HCT116 (cell line): Measurements from ENCODE around the gene STYXL2. TPM values are rescaled to one million over a fixed set of nuclear protein-coding genes. Genes with fewer than 3 reads are reported as not detected.

Experiments used
- ATAC-seq: fragments of 200-7000 bp; cut with Tn5 transposase; 2 replicates; pipeline ENCODE4 v1.9.1; 2020; ENCODE audit warnings: mild to moderate bottlenecking, moderate library complexity
- BruUV-seq: library from RNA; stranded (reverse); fragments of 400-500 nt; replicated peaks from 2 replicates; lab custom pipeline; 2021; lab: Mats Ljungman, UMichigan
- CTCF ChIA-PET: fragments of 300-600 bp; sonication (Branson Sonifier 250); formaldehyde crosslinking; loops from one replicate; lab custom pipeline; 2021; ENCODE audit warnings: antibody characterized with exemption; lab: Charles Lee
- POLR2A ChIA-PET: fragments of 300-600, 350-600 bp; sonication (Branson Sonifier 250); formaldehyde crosslinking; loops from one replicate; lab custom pipeline; 2021; ENCODE audit warnings: antibody characterized with exemption; lab: Charles Lee
- RAD21 ChIA-PET, 2 experiments: fragments of 300-600 bp; sonication (Branson Sonifier 250); formaldehyde crosslinking; loops; one replicate each; lab custom pipeline; 2023; ENCODE audit warnings: low total read pairs in 2 of 2; ENCODE audit not compliant: uncharacterized antibody in 2 of 2, unreplicated experiment in 2 of 2, low non-redundant PET in 1 of 2; lab: Charles Lee
- DNase-seq: peaks from one replicate; pipeline ENCODE4 v3.0.0-alpha.2; 2010; ENCODE audit warnings: low read depth, low spot score
- H2AFZ ChIP-seq: fragments of 200-600 bp; shearing (Covaris generic), sonication (generic); 2 replicates; pipeline ENCODE4 v1.6.1; 2017; ENCODE audit warnings: low read depth, mixed run types, mixed read lengths, antibody characterized with exemption, low read length; ENCODE audit not compliant: poor library complexity, severe bottlenecking
- H3K27ac ChIP-seq: 2 replicates; pipeline ENCODE4 v1.5.1; 2012; ENCODE audit warnings: low read depth, low read length
- H3K27me3 ChIP-seq: fragments of 200-600 bp; sonication (generic); 2 replicates; pipeline ENCODE4 v1.6.1; 2016; ENCODE audit warnings: mixed run types, low read length, mixed read lengths; ENCODE audit not compliant: insufficient read depth
- H3K36me3 ChIP-seq, 2 experiments: fragments of 200-500 bp in 1 of 2; fragments of 200-600 bp in 1 of 2; sonication (Bioruptor generic) in 1 of 2; sonication (generic) in 1 of 2; 2 replicates each; pipeline versions ENCODE4 v1.5.1 to v1.6.1; 2014 to 2016; ENCODE audit warnings: low read length in 2 of 2, inconsistent platforms in 1 of 2, mixed read lengths in 1 of 2, mixed run types in 1 of 2; ENCODE audit not compliant: insufficient read depth in 2 of 2, control insufficient read depth in 1 of 2
- H3K4me1 ChIP-seq, 2 experiments: fragments of 200-600 bp in 1 of 2; sonication (generic) in 1 of 2; 2 replicates each; pipeline versions ENCODE4 v1.5.1 to v1.6.1; 2012 to 2017; ENCODE audit warnings: low read length in 2 of 2, inconsistent platforms in 1 of 2, mild to moderate bottlenecking in 1 of 2, mixed read lengths in 1 of 2, mixed run types in 1 of 2, moderate library complexity in 1 of 2; ENCODE audit not compliant: insufficient read depth in 2 of 2, control insufficient read depth in 1 of 2
- H3K4me2 ChIP-seq: fragments of 200-600 bp; sonication (generic); 2 replicates; pipeline ENCODE4 v1.6.1; 2017; ENCODE audit warnings: mixed run types, low read length, mixed read lengths
- H3K4me3 ChIP-seq, 2 experiments: fragments of 200-600 bp in 1 of 2; sonication (generic) in 1 of 2; replicated peaks in 1 of 2; 2 replicates each; pipeline ENCODE4 v1.5.1; 2011 to 2016; ENCODE audit warnings: low read length in 2 of 2, control low read depth in 1 of 2, low read depth in 1 of 2, mild to moderate bottlenecking in 1 of 2, mixed read lengths in 1 of 2, mixed run types in 1 of 2
- H3K79me2 ChIP-seq: fragments of 200-600 bp; sonication (generic); 2 replicates; pipeline ENCODE4 v1.6.1; 2017; ENCODE audit warnings: mild to moderate bottlenecking, mixed run types, low read length, moderate library complexity, mixed read lengths; ENCODE audit not compliant: insufficient read depth
- H3K9ac ChIP-seq: fragments of 200-600 bp; sonication (generic); 2 replicates; pipeline ENCODE4 v1.6.1; 2016; ENCODE audit warnings: low read length, mixed read lengths
- H3K9me2 ChIP-seq: fragments of 200-600 bp; sonication (generic), shearing (Covaris generic); 2 replicates; pipeline ENCODE4 v1.6.1; 2017; ENCODE audit warnings: mixed run types, mild to moderate bottlenecking, moderate library complexity; ENCODE audit not compliant: insufficient read depth
- H3K9me3 ChIP-seq, 2 experiments: fragments of 200-500 bp in 1 of 2; fragments of 200-600 bp in 1 of 2; sonication (Bioruptor generic) in 1 of 2; sonication (generic) in 1 of 2; 2 replicates each; pipeline ENCODE4 v1.6.1; 2014 to 2017; ENCODE audit warnings: low read length in 2 of 2, mixed read lengths in 2 of 2, inconsistent platforms in 1 of 2, low read depth in 1 of 2, mild to moderate bottlenecking in 1 of 2, mixed run types in 1 of 2, moderate library complexity in 1 of 2; ENCODE audit not compliant: control insufficient read depth in 1 of 2, insufficient read depth in 1 of 2
- H4K20me1 ChIP-seq: fragments of 200-600 bp; sonication (generic), shearing (Covaris generic); 2 replicates; pipeline ENCODE4 v1.6.1; 2017; ENCODE audit warnings: mixed run types, mild to moderate bottlenecking, moderate library complexity; ENCODE audit not compliant: insufficient read depth
- CBX3 ChIP-seq: IDR thresholded peaks from 2 replicates; pipeline ENCODE4 v1.6.1; 2012; ENCODE audit warnings: low read depth
- EGR1 ChIP-seq: IDR thresholded peaks from 2 replicates; pipeline ENCODE4 v1.6.1; 2012; ENCODE audit warnings: low read depth
- EZH2phosphoT487 ChIP-seq: fragments of 200-600 bp; IDR thresholded peaks from 2 replicates; pipeline ENCODE4 v1.6.1; 2018; ENCODE audit warnings: antibody characterized with exemption, borderline replicate concordance
- POLR2A ChIP-seq: IDR thresholded peaks from 2 replicates; pipeline ENCODE4 v1.7.0; 2011; ENCODE audit warnings: borderline replicate concordance; ENCODE audit not compliant: insufficient read depth, insufficient read length; ENCODE audit errors: extremely low read depth
- RAD21 ChIP-seq: IDR thresholded peaks from 2 replicates; pipeline ENCODE4 v1.6.1; 2012; ENCODE audit warnings: low read depth, mild to moderate bottlenecking
- SP1 ChIP-seq: IDR thresholded peaks from 2 replicates; pipeline ENCODE4 v1.6.1; 2012; ENCODE audit warnings: low read depth
- TCF7L2 ChIP-seq: IDR thresholded peaks from 2 replicates; pipeline ENCODE4 v1.7.0; 2011; ENCODE audit warnings: borderline replicate concordance, inconsistent platforms; ENCODE audit not compliant: insufficient read depth, insufficient read length; ENCODE audit errors: extremely low read depth
- ZFX ChIP-seq: fragments of 450-650 bp; IDR thresholded peaks from 2 replicates; pipeline ENCODE4 v1.6.1; 2017
- ZNF274 ChIP-seq: fragments of 200-500 bp; sonication (Bioruptor generic); IDR thresholded peaks from 2 replicates; pipeline ENCODE4 v1.6.1; 2014; ENCODE audit warnings: mild to moderate bottlenecking, low read depth, low read length, inconsistent platforms
- intact Hi-C: fragments of 100-400 bp; cut with micrococcal nuclease; formaldehyde crosslinking; loops from 2 replicates; pipeline ENCODE4 v1.10.0; 2022
- total RNA-seq: library from RNA; stranded (reverse); gene quantifications from one replicate; pipeline ENCODE4 v1.2.1, GENCODE V29; 2021; ENCODE audit not compliant: unreplicated experiment
- TF ChIP-seq, protein P1 (sequence below): IDR thresholded peaks from 2 replicates; pipeline ENCODE4 v1.6.1; 2011; ENCODE audit warnings: mild to moderate bottlenecking, low read length, moderate library complexity; ENCODE audit not compliant: insufficient replicate concordance; ENCODE audit errors: extremely low read depth
- TF ChIP-seq, protein P2 (sequence below), 3 experiments: fragments of 200-600 bp in 1 of 3; sonication (generic) in 1 of 3; IDR thresholded peaks in 2 of 3; conservative IDR thresholded peaks in 1 of 3; 2 replicates each; pipeline ENCODE4 v1.5.1; 2012 to 2017; ENCODE audit warnings: low read depth in 2 of 3, low read length in 2 of 3, antibody characterized with exemption in 1 of 3, borderline replicate concordance in 1 of 3, control low read depth in 1 of 3, mild to moderate bottlenecking in 1 of 3, mixed read lengths in 1 of 3, mixed run types in 1 of 3, moderate library complexity in 1 of 3; ENCODE audit not compliant: insufficient read depth in 1 of 3

STYXL2 gene
- total RNA-seq, 1 experiment from 2014 or later = not detected

DNA sequence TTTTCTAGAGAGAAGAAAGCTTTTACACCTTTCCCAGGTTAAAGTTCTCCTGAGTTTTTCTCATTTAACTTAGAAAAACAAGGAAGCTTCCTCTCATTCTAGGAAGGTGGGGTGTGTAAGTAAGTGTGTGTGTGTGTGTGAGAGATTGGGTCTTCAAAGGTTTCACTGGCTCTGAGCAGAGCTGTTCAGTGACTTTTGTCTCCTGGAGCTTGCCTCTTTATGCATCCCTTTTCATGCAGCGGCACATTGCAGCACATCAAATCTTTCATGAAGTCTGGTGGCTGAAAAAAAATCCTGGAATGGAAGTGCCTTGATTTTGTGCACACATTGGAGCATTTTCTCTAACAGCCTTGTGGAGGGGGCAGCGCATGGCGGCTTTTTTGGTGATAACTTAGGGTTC, 7.1 kb upstream of the STYXL2 start:
- RAD21 ChIA-PET = no interaction called here
- no peak for DNase-seq
- POLR2A ChIA-PET = no interaction called here
- BruUV-seq = no TSS peak
- Histone ChIP-seq H3K36me3 (no peaks in the 10 kb centered on the region), H3K9ac (no peak overlapping the region), H3K9me2 (no peaks in the 10 kb centered on the region)
- CTCF ChIA-PET = interaction anchor here (1.7 to 1.9 kb wide), 2 partner anchors 28 to 133 kb away, joined by 4 to 5 read pairs; no protein-coding TSS in a partner anchor
- intact Hi-C loops = no loop called here
- TF ChIP-seq EGR1 = no peak
- no peak for TF ChIP-seq ZFX
- no peak for TF ChIP-seq TCF7L2
- no peak for TF ChIP-seq ZNF274
- TF ChIP-seq, all 23 proteins: peak for 0
- Histone ChIP-seq H4K20me1 (no peaks in the 10 kb centered on the region), H3K27me3 (no peaks in the 10 kb centered on the region), H3K9me3 (no peaks in the 10 kb centered on the region), H3K27ac (no peak overlapping the region), H2AFZ (no peak overlapping the region), H3K4me3 (no peak overlapping the region), H3K4me2 (no peak overlapping the region), H3K79me2 (no peaks in the 10 kb centered on the region), H3K4me1 (peaks cover 8 to 29% of the 10 kb centered on the region in 2 experiments)
- no peak for ATAC-seq

DNA sequence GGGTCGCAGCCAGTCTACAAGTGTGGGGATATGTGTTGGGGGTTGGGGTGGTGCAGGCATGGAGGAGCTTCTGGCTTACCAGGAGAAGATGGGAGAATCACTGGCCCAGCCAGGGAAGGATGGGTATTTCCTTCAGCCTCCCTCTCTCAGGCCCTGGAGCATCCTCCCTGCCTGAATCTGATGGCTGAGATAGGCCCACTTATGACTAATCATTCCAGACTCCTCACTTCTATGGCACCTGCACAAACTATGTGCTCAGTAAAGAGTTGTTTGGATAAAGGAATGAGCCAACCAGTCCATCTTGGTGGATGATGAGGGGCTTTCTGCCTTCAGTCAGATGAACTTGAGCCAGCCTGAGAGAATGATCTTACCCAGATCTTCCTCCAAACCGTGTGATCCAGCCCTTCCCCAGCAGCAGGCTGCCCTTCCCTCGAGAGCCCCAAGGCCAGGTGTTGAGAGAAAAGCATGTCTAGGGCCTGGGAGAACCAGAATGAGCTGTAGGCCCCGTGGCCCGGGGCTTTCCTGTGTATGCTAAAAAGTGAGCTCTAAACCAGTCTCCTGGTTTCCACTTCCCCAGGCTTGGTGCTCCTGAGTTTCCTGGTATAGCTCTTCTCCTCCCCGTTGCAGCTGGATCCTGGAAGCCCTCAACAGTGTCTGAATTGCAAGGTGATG, 5.0 kb upstream of the STYXL2 start:
- Histone ChIP-seq H3K4me3 (no peak overlapping the region), H3K4me1 (peaks cover 0 to 10% of the 10 kb centered on the region in 2 experiments; a peak in 2 of 4 replicates), H3K27me3 (no peaks in the 10 kb centered on the region), H3K9ac (no peak overlapping the region), H3K9me3 (no peaks in the 10 kb centered on the region), H3K36me3 (no peaks in the 10 kb centered on the region), H3K9me2 (no peaks in the 10 kb centered on the region), H3K79me2 (no peaks in the 10 kb centered on the region), H2AFZ (no peak overlapping the region), H3K27ac (no peak overlapping the region), H3K4me2 (no peak overlapping the region), H4K20me1 (no peaks in the 10 kb centered on the region)
- BruUV-seq = no TSS peak
- CTCF ChIA-PET = no interaction called here
- ATAC-seq = no peak
- POLR2A ChIA-PET = no interaction called here
- RAD21 ChIA-PET = no interaction called here
- intact Hi-C loops = no loop called here
- no peak for DNase-seq
- no peak for TF ChIP-seq EZH2phosphoT487
- no peak for TF ChIP-seq CBX3
- no peak for TF ChIP-seq TCF7L2
- TF ChIP-seq, protein P1, sequence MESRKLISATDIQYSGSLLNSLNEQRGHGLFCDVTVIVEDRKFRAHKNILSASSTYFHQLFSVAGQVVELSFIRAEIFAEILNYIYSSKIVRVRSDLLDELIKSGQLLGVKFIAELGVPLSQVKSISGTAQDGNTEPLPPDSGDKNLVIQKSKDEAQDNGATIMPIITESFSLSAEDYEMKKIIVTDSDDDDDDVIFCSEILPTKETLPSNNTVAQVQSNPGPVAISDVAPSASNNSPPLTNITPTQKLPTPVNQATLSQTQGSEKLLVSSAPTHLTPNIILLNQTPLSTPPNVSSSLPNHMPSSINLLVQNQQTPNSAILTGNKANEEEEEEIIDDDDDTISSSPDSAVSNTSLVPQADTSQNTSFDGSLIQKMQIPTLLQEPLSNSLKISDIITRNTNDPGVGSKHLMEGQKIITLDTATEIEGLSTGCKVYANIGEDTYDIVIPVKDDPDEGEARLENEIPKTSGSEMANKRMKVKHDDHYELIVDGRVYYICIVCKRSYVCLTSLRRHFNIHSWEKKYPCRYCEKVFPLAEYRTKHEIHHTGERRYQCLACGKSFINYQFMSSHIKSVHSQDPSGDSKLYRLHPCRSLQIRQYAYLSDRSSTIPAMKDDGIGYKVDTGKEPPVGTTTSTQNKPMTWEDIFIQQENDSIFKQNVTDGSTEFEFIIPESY = no peak
- TF ChIP-seq ZNF274 = no peak
- no peak for TF ChIP-seq EGR1
- no peak for TF ChIP-seq RAD21
- no peak for TF ChIP-seq POLR2A
- no peak for TF ChIP-seq SP1
- TF ChIP-seq, protein P2, sequence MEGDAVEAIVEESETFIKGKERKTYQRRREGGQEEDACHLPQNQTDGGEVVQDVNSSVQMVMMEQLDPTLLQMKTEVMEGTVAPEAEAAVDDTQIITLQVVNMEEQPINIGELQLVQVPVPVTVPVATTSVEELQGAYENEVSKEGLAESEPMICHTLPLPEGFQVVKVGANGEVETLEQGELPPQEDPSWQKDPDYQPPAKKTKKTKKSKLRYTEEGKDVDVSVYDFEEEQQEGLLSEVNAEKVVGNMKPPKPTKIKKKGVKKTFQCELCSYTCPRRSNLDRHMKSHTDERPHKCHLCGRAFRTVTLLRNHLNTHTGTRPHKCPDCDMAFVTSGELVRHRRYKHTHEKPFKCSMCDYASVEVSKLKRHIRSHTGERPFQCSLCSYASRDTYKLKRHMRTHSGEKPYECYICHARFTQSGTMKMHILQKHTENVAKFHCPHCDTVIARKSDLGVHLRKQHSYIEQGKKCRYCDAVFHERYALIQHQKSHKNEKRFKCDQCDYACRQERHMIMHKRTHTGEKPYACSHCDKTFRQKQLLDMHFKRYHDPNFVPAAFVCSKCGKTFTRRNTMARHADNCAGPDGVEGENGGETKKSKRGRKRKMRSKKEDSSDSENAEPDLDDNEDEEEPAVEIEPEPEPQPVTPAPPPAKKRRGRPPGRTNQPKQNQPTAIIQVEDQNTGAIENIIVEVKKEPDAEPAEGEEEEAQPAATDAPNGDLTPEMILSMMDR (IDR thresholded peaks at IDR 0.05 in 2 of 3, conservative IDR thresholded peaks at IDR 0.05 in 1 of 3; ENCODE audit: borderline replicate concordance in 1 of 3, insufficient read depth in 1 of 3, low read depth in 2 of 3, low read length in 2 of 3) = no peak
